NCI-H345 (cell line): ENCODE data around the gene G6PC1.
"Not testable (repeated sequence)": the region's sequence is repeated elsewhere in the genome, so short reads cannot be mapped to it uniquely, and the experiment has no call there.

Experiments used
- DNase-seq: peaks from one replicate; lab custom pipeline; 2025; lab: John Stamatoyannopoulos, UW

Gene G6PC1

GRCh38 chr17:42900460-42901331 is at the start of gene G6PC1:
G6PC1 (plus strand) TSS chr17:42900799; CDS start chr17:42900877, 78 bp downstream.
- DNase-seq = no peak

GRCh38 chr17:42850954-42851353 is 49.6 kb upstream of the G6PC1 start, which contains the start of gene AOC3:
AOC3 (plus strand) TSS chr17:42851199; CDS start chr17:42851344, 145 bp downstream.
- no peak for DNase-seq

GRCh38 chr17:42851371-42852240 is 49.0 kb upstream of the G6PC1 start:
- not testable (repeated sequence) for DNase-seq

GRCh38 chr17:42852351-42852750 is 48.2 kb upstream of the G6PC1 start:
- no peak for DNase-seq

GRCh38 chr17:42853004-42853403 is 47.6 kb upstream of the G6PC1 start:
- DNase-seq = no peak

- DNase-seq = no peak
Observed at GRCh38 chr17:42853597-42853967, 47.0 kb upstream of the G6PC1 start.

- DNase-seq = no peak
Observed at GRCh38 chr17:42853968-42854790, 46.4 kb upstream of the G6PC1 start.

- no peak for DNase-seq
Observed at GRCh38 chr17:42855048-42855596, 45.5 kb upstream of the G6PC1 start.

- DNase-seq = not testable (repeated sequence)
Observed at GRCh38 chr17:42856093-42856492, 44.5 kb upstream of the G6PC1 start.

GRCh38 chr17:42856516-42856915 is 44.1 kb upstream of the G6PC1 start:
- not testable (repeated sequence) for DNase-seq

GRCh38 chr17:42857389-42857788 is 43.2 kb upstream of the G6PC1 start:
- no peak for DNase-seq

GRCh38 chr17:42865638-42866094 is 34.9 kb upstream of the G6PC1 start:
- DNase-seq = no peak

GRCh38 chr17:42866216-42866615 is 34.4 kb upstream of the G6PC1 start:
- DNase-seq = no peak

- no peak for DNase-seq
Observed at GRCh38 chr17:42866631-42867575, 33.7 kb upstream of the G6PC1 start.

- DNase-seq = not testable (repeated sequence)
Observed at GRCh38 chr17:42867694-42868261, 32.8 kb upstream of the G6PC1 start.

- DNase-seq = no peak
Observed at GRCh38 chr17:42868338-42868737, 32.3 kb upstream of the G6PC1 start.

- no peak for DNase-seq
Observed at GRCh38 chr17:42871647-42872046, 29.0 kb upstream of the G6PC1 start.

GRCh38 chr17:42872251-42872965 is 28.2 kb upstream of the G6PC1 start:
- DNase-seq = no peak

- no peak for DNase-seq
Observed at GRCh38 chr17:42873315-42873714, 27.3 kb upstream of the G6PC1 start.
